GM18507 (cell line): ENCODE data around the gene CYP3A7.
"Not testable (repeated sequence)": the region's sequence is repeated elsewhere in the genome, so short reads cannot be mapped to it uniquely, and the experiment has no call there.

Source experiments
- DNase-seq: peaks from one replicate; pipeline ENCODE4 v3.0.0; 2011; ENCODE audit warnings: low read depth; ENCODE audit not compliant: insufficient read length; ENCODE audit errors: extremely low spot score
- FAIRE-seq: peaks from 2 replicates; lab custom pipeline; 2011; peaks lifted over from hg19 to GRCh38; lab: Jason Lieb, UNC

The CYP3A7 gene

DNA sequence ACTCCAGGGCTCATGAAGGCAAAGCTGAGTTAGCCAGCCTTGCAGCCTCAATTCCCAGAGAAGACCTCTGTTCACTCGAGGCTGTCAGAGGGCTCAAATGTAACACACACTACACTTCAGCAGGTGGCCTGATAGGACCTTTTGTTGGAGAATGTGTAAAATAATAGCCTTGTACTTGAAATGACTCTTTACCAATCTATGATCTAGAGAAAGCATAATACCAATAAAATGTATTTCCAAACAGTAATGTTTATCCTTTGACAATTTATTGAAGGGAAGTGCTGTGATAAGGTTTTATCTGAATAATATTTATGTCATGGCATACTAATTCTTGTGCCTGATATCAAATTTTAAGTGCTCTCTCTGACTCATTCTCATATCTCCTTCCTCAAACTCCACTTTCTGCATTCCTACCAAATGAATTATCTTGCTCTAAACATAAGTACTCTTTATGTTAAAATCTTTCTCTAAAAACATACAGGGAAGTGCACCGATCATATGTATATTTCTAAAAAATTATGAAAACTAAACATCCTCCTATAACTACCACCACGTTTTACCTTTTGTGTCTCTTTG is 20.9 kb downstream of the CYP3A7 start:
- no peak for DNase-seq

DNA sequence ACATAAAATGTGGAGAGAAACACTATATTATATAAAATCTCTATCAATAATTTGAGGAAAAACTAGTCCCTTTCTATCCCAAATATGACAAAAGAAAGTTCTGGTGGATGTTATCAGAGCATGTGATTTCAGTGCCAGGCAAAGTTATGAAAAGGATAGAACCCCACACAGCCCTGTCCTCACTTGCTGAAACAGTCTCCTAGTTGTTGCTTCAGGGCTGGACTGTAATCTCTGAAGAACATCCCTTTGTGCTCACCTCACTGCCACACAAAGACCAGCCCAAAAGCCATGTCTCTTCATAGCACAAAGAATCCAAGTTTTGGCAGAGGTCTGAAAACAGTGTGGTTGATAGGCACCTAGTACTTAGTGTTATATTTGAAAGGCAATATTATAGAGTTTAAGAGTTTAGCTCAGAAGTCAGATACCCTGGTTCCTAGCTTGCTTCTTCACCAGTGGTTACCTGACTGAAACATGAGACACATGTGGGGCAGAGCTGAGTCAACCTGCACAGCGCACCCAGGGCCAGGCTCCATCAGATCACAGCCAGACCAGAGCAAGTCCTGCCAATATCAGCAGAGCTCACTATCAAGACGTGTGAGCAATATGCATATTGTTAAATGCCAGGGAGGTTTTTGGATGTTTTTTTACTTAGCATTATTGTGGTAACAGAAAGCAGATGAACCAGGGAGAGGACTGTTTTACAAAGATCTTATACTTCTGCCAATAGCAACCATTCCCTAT is 25.0 kb downstream of the CYP3A7 start:
- DNase-seq (no peak), FAIRE-seq (no peak)

More for the DNA sequence above, 20.9 kb downstream of the CYP3A7 start:
- no peak for FAIRE-seq

DNA sequence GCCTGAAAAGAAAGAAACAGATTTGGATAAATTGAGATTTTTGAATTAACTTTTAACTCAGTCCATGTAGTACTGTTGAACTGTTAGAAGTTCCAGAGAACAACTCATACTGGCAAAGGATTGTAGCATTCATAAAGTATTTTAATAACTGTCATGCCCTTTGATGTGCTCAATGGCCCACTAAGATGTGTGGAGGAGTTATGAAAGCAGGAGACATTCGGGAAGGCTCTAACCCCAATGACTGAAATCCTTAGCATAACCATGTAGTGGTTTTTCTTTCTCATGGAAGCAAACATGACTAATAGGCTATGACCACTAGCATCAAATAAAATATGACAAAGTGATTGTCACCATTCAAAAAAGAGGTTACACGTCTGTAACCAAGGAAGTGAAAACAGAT is 25.7 kb downstream of the CYP3A7 start:
- no peak for DNase-seq
- no peak for FAIRE-seq

DNA sequence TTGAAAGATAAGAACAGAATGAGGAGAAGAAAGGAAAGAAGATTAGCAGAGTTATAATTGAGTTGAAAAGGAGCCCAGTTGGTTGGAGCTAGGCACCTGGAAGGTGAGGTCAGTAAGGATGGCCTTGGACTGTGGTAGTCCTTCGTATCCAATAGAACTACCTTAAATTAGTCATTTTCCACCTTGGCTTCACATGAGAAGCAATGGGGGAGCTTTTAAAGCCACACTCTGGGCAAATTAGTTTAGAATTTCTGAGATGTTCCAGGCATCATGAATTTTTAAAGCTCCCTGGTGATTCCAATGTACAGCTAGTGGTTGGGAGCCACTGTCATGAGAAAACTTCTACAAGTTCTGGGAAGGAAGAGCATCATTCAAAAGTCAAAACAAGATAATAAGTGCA is 27.9 kb downstream of the CYP3A7 start:
- no peak for FAIRE-seq
- no peak for DNase-seq

DNA sequence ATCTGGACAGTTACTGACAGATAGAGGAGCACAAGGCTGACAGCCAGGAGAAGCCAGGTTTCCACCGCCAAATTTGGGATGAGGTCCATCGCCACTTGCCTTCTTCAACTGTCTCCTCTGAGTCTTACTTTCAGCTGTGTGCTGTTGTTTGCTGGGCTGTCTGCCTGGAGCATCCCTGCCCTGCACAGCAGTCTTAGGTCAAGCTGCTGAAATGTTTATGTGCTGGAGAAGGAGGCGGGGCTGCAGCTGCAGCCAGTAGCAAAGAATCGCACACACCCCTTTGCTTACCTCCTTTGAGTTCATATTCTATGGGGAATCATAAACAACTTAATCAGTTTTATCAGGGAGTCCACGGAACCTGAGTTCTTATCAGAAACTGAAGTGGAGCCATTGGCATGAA is 35.0 kb downstream of the CYP3A7 start:
- FAIRE-seq, result no peak
- DNase-seq, result no peak

DNA sequence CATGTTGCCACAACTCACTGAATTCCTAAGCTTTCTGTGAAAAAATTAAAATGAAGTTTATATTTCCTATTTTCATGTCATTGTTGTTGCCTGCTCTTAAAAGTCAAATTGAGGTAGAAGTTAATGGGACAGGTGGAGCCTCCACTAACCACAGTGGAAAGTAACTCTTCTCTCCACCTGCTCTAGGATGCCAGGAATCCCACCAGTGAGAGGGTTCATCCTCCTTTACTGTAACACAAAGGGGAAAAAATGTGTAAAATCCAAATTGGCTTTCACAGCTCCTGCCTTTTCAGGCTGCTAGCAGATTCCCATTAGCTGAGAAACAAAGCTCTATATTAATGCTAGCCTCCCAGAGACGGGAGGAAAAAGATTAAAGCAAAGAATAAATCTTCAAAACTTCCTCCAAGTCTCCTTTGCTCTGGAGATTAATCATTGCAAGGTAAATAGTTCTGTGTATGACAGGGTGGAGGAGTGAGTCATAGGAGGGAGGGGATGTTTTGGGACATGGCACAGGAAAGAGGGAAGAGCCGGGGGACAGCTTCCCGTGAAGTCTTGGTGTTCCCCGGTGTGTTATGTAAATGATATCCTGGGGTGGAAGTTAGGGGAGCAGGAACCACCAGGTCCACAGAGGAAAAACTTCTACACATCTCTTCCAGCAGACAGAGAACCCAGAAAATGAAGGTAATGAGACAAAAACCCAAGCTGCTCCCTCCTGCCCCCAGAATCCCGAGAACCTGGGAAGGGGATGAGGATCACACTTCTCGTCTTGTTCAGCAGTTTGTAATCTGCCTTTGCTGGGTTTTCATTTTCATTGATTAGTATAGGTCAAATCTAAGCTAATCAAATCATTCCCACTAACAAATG is 35.9 kb downstream of the CYP3A7 start:
- DNase-seq, FAIRE-seq: not testable (repeated sequence)

DNA sequence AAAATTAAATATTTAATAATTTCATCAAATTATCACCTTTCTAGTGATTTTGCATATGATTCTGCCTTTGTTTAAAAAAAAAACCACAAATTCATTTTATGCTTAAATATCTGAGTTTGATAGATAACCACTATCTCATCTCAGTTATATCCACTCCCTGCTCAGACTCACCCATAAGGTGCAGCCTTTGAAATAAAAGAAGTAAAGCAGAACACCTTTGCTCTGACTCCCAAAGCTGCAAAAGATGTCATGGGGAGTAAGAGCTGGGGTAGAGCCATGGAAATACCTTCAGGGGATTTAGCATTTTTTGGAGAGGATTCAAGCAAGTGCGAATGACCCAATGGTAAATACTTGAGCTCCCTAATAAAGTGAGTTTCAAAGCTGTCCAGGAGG is 40.1 kb downstream of the CYP3A7 start:
- DNase-seq (no peak), FAIRE-seq (no peak)

DNA sequence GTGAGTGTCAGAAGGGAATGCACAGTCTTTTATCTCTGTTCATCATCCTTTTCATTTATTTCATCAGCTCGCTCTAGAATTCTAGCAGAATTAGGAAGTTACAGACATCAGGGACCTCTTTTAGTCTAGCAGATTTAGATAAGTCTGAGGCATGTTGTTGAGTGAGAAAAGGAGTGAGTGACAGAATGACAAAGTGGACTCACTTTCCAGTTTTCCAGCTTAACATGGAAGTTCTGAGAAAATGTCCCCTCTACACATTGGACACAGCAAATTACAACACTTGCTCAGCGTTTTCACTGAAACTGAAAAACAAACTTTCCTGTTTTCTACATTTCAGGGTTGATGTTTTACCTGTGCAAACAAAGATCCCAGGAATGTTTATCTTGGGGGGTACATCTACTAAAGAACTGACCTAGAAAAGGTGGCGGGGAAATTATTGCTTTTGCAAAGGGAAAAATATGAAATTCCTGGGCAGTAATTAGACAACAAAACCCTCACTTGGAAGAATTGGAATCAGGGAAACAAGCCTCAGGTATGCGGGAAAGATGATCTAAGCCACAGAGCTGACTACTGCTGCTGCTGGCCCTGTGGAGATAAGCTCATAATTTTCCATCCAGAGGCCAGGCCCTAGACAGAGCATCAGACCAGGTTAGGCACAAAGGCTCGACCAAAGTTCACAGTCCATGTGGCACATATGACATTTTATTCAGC is 40.6 kb downstream of the CYP3A7 start:
- FAIRE-seq, result no peak
- DNase-seq, result no peak

DNA sequence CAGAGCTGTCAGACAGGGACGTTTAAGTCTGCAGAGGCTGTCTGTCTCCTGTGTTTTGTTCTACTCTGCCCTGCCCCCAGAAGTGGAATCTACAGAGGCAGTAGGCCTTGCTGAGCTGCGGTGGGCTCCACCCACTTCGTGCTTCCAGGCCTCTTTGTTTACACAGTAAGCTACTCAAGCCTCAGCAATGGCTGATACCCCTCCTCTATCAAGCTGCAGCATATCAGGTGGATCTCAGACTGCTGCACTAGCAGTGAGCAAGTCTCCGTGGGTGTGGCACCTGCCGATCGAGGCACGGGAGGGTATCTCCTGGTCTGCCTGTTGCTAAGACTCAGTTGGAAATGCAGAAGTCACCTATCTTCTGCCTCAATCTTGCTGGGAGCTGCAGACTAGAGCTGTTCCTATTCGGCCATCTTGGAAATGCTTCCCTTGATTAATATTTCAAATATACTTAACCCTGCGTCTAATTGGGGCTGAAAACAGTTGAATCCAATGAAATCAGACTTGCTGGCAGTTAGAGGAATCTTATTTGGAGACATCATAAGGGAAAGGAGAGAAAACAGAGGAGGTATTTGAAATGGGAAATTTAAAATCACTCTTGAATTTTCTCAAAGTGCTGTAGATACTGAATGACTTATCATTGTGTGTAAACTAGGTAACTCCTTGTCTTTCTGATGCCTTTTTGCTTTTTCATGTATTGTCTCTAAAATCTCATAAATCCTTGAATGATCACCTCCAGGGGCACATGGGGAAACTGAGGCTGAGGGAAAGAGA is 41.4 kb downstream of the CYP3A7 start:
- FAIRE-seq (no peak), DNase-seq (no peak)

DNA sequence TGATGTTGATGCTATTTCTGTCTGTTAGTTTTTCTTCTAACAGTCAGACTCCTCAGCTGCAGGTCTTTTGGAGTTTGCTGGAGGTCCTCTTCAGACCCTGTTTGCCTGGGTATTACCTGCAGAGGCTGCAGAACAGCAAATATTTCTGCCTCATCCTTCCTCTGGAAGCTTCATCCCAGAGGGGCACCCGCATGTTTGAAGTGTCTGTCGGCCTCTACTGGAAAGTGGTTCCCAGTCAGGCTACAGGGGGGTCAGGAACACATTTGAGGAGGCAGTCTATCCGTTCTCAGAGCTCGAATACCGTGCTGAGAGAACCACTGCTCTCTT is 41.9 kb downstream of the CYP3A7 start:
- no peak for DNase-seq
- no peak for FAIRE-seq

DNA sequence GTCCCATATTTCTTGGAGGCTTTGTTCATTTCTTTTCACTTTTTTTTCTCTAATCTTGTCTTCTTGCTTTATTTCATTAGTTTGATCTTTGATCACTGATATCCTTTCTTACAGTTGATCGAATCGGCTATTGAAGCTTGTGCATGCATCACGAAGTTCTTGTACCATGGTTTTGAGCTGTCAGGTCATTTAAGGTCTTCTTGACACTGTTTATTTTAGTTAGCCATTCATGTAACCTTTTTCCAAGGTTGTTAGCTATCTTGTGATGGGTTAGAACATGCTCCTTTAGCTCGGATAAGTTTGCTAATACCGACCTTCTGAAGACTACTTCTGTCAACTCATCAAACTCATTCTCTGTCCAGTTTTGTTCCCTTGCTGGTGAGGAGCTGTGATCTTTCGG is 42.4 kb downstream of the CYP3A7 start:
- not testable (repeated sequence) for DNase-seq, FAIRE-seq

DNA sequence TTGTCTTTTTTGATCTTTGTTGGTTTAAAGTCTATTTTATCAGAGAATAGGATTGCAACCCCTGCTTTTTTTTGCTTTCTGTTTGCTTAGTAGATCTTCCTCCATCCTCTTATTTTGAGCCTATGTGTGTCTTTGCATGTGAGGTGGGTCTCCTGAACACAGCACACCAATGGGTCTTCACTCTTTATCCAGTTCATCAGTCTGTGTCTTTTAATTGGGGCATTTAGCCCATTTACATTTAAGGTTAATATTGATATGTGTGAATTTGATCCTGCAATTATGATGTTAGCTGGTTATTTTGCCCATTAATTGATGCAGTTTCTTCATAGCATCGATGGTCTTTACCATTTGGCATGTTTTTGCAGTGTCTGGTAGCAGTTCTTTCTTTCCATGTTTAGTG is 43.3 kb downstream of the CYP3A7 start:
- FAIRE-seq, DNase-seq: not testable (repeated sequence)

DNA sequence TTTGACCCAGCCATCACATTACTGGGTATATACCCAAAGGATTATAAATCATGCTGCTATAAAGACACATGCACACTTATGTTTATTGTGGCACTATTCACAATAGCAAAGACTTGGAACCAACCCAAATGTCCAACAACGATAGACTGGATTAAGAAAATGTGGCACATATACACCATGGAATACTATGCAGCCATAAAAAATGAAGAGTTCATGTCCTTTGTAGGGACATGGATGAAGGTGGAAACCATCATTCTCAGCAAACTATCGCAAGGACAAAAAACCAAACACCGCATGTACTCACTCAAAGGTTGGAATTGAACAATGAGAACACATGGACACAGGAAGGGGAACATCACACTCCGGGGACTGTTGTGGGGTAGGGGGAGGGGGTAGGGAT is 44.1 kb downstream of the CYP3A7 start:
- FAIRE-seq, DNase-seq: not testable (repeated sequence)

DNA sequence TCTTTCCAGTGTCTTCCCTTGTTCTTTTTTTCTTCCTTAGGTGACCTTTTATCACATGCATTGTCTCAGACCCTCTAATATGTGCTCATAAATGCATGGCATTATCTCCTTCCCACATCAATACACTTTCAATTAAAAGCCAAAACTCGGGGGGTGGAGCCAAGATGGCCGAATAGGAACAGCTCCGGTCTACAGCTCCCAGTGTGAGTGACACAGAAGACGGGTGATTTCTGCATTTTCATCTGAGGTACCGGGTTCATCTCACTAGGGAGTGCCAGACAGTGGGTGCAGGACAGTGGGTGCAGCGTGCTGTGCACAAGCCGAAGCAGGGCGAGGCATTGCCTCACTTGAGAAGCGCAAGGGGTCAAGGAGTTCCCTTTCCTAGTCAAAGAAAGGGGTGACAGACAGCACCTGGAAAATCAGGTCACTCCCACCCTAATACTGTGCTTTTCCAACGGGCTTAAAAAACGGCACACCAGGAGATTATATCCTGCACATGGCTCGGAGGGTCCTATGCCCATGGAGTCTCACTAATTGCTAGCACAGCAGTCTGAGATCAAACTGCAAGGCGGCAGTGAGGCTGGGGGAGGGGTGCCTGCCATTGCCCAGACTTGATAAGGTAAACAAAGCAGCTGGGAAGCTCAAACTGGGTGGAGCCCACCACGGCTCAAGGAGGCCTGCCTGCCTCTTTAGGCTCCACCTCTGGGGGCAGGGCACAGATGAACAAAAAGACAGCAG is 49.0 kb downstream of the CYP3A7 start:
- not testable (repeated sequence) for DNase-seq, FAIRE-seq

DNA sequence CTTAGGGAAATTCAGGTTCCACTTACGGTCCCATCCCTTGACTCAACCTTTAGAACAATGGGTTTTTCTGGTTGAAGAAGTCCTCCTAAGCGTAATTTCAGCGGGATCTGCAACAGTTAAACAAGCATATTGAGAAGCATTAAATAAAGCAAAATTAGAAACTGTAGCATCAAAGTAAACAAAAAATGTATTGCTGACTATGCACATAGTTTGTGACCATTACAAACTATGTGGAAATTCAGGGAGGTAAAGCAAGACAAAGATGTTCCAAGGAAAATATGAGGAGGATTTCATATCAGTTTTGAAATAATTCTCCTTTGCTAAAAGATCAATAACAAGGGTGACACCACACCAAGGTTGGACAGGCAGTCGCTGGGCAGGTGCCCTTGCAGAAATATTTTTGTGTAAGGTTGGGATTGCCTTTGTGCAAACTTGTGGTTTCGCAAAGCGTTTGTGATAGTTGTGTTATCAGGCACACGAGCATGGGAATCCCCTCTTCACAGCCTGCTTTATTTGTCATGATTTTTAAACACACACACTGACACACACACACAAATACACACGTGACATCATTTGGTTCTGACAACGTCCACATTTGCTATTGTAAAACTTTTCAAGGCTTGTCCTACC is 49.8 kb downstream of the CYP3A7 start:
- no peak for FAIRE-seq
- no peak for DNase-seq

DNA sequence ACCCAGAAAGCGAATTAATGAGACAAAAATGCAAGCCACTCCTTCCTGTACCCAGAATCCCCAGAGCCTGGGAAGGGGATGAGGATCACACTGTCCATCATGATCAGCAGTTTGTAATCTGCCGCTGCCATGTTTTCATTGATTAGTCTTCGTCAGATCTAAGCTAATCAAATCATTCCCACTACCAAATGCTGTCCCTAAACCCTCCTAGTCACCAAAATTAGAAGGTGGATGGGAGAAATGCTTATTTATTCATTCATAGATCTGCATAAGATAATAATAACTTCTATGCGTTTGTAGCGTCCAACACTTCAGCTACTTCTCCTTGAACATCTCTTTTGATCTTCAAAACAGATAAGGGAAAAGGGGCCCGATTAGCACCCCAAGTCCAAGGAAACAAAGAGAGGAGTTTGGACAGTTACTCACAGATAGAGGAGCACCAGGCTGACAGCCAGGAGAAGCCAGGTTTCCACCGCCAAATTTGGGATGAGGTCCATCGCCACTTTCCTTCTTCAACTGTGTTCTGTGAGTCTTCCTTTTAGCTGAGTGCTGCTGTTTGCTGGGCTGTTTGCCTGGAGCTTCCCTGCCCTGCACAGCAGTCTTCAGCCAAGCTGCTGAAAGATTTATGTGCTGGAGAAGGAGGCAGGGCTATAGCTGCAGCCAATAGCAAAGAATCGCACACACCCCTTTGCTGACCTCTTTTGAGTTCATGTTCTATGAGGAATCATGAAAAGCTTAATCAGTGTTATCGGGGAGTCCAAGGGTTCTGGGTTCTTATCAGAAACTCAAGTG is 55.4 kb downstream of the CYP3A7 start, which contains the start of gene CYP3A5:
Gene CYP3A5, minus strand, starts transcription at position 597 of the 792 bp plus-strand sequence. Its CDS starts 100 bp downstream, at position 497.
- FAIRE-seq (no peak), DNase-seq (no peak)

DNA sequence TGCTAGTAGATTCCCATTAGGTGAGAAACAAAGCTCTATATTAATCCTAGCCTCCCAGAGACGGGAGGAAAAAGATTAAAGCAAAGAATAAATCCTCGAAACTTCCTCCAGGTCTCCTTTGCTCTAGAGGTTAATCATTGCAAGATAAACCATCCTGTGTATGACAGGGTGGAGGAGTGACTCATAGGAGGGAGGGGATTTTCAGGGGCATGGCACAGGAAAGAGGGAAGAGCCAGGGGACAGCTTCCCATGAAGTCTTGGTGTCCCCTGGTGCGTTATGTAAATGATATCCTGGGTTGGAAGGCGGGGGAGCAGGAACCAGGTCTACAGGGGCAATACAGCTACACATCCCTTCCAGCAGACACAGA is 56.0 kb downstream of the CYP3A7 start:
- no peak for FAIRE-seq
- DNase-seq, result no peak
